KG1 (cell line): Measurements from ENCODE around the gene MAT2A.
"Not testable (repeated sequence)": the region's sequence is repeated elsewhere in the genome, so short reads cannot be mapped to it uniquely, and the experiment has no call there.

ENCODE experiments used
- DNase-seq: peaks from one replicate; lab custom pipeline; 2025; lab: John Stamatoyannopoulos, UW

The MAT2A gene

DNA sequence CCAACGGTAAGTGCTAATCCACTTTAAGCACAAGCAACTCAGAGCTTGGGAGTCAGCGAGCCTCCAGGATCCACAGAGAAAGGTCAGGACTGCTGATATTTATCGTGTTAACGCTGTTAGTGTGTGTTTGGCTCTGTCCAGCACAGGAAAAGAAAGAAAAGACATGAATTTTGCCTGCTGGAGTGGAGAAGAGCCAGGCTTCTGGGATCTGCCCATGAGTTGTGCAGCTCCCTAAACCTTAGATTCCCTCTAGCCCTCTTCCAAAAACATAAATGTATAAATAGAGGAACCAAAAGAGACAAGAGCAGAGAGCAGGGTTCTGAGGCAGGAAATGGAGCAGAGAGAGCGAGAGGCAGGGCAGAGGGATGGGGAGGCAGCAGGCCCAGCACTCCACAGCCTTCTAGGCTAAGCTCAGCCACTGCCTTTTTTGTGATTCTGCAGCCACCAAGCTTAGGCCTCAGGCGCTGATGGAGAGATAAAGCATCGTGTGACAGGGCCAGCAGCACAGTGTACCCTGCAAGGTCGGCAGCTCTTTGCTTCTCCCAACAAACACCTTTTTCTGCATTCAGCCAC, 14.5 kb upstream of the MAT2A start:
- no peak for DNase-seq

DNA sequence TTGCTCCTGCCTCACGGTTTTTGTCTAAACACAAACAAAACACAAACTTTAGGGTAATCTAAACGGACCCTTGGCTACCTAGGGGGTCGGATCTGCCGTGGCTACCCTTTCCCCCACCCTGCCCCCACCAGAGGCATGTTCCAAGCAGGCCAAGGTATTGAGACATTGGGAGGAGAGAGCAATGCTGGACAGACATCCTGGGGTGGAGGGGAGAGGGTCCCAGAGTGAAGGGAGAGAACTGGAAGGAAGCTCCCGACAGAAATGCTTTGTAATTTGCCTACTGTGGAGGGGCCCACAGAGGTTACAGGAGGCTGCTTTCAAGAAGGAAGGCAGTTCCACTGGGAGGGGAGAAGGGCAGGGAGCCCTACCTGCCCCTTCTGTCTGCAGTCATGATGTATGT, 13.9 kb upstream of the MAT2A start:
- no peak for DNase-seq

DNA sequence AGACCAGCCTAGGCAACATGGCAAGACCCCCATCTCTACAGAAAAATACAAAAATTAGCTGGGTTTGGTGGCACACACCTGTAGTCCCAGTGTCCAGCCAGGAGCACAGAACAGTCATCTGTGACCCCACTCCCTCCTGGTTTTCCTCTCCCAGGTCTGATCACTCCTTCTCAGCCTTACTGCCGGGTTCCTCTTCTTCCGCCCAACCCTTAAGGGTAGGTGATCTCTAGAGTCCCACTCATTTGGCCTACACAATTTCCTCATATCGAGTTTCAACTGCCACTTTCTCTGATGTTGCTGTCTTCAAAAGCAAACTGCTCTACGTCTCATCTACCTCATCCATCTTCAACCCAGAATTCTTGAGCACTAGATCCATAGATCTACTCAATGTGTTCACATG, 13.4 kb upstream of the MAT2A start:
- DNase-seq, result no peak

DNA sequence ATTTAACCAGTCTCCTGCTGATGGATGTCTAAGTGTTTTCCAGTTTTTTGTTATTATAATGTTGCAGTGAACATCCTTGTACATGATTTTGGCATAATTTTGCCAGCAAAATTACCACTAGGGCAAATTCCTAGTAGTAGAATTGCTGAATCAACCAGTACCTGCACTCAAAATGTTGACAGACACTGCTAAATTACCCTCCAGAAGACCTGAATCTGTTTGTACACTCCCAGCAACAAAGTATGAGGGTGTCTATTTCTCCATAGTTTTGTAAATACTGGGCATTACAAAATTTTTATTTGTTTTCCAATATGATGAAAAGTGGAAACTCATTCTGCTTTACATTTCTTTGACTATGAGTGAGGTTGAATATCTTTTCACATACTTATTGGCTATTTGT, 11.2 kb upstream of the MAT2A start:
- DNase-seq, result no peak

DNA sequence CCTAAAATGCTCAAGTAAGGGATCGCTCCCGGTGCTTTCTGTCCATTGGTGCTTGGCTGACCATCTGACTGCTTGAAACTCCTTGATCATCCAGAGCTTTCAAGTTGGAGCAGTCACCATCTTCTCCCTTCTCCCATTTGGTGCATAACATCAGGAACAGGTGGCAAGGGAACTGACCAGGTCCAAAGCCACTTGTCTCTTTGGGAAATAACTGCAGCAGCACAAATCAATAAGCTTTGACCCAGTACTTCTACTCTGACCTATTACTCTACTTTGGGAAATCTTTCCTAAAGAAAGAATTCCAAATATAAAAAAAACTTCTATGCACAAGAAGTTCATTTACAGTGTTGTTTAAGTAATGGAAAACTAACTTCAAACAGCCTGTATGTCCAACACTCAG, 10.6 kb upstream of the MAT2A start:
- no peak for DNase-seq

DNA sequence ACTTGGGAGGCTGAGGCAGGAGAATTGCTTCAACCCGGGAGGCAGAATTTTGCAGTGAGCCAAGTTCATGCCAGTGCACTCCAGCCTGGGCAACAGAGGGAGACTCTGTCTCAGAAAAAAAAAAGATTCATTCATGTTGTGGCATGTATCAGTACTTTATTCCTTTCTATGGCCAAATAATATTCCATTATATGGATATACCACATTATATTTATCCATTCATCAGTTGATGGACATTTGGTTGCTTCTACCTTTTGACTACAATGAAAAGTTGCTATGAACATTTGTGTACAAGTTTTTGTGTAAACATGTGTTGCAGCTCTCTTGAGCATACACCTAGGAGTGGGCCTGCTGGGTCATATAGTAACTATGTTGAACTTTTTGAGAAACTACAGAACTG, 9.2 kb upstream of the MAT2A start:
- no peak for DNase-seq

DNA sequence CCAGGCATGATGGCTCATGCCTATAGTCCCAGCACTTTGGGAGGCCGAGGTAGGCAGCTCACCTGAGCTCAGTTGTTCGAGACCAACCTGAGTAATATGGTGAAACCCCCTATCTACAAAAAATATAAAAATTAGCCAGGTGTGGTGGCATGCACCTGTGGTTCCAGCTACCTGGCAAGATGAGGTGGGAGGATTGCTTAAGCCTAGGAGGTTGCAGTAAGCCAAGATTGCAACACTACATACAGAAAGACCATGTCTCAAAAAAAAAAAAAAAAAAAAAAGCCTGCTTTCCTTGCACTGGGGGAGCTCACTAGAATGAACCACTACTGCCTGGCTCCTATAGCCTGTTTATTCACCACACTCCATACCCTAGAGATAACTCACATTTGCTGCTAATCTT, 7.4 kb upstream of the MAT2A start:
- no peak for DNase-seq

DNA sequence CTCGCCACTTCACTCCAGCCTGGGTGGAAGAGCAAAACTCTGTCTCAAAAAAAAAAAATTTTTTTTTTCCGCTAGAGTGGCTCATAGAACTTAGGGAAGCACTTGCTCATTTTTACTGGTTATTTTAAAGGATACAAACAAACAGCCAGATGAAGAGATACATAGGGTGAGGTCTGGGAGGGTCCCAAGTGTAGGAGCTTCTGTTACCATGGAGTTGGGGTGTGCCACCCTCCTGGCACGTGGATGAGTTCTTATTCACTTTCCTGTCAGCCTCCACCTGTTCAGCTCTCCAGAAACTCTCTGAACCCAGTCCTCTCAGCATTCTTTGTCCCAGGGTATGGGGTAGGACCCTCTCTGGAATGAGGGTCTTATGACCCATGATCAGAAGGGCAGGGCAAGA, 4.9 kb upstream of the MAT2A start:
- no peak for DNase-seq

DNA sequence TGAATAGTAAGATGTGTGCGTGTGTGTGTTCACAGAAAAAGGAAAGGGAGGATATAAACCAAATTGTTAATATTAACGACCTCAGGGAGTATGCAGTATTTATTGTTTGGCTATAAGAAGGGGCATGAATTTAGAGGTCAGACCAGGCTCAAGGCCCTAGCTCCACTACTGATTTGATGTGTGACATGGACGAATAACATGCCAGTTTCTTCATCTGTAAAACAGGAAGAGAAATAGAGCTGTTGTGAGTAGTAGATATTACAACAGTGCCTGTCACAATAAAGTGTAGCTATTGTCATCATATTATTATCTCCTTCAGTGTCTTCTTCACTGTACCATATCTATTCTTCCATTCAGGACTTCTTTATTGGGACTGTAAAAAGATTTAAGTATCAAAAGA, 4.1 kb upstream of the MAT2A start:
- DNase-seq, result no peak

DNA sequence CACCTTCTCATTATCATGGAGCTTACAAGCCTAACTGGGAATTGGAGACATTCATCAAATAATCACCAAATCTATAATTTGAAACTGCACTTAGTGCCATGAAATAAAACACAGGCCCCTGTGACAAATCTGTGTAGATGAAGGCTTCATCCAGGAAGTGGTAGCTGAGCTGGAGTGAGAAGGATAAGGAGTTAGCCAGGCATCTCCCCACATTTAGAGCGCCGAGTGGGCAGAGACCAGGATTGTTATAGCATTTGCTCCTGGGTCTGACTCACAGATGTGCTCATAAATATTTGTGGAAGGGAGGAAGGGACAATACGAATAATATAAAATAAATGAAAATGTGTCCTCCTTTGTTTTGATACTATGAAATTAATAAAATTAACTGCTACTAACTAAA, 2.5 kb upstream of the MAT2A start:
- no peak for DNase-seq

DNA sequence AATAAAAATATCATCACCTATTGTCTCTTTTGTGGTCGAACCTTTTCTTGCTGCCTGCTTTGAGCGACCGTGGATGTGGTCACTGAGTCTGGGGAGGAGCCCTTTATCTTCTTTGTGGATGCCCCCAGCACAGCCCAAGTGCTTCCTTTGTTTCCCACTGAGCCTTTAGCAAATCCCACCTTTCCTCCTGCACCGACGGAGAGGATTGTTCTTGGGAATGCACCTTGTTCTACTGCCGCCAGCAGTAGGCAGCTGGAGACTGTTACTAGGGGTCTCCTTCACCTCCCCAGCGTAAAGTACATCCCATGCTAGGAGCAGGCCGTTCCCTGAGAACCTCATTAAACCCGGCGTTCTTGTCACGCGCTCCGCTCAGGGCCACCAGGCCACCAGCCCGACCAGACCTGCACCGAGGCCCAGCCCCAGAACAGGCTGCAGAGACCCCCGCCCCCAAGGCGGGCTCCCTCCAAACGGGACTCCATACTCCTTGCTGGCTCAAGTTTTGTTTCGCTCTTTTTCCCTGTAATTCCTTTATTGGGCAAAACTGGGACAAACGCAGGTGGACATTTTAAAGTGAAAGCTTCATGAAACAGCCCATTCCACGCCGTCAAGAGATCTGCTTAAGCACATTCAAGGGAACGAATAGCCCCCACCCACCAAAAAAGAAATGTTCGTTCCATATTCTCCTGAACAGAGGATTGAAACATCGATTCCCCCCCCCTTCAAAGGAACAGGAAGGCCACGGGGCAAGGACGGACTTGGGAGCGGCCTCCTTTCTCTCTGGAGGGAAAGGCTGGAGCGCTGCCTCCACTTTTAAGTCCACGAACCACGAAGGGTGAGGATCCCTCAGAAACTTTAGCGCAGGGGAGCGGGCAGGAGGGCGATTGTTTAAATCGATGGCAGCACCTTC, 1.1 kb upstream of the MAT2A start:
- peak; percentile 37 for DNase-seq

DNA sequence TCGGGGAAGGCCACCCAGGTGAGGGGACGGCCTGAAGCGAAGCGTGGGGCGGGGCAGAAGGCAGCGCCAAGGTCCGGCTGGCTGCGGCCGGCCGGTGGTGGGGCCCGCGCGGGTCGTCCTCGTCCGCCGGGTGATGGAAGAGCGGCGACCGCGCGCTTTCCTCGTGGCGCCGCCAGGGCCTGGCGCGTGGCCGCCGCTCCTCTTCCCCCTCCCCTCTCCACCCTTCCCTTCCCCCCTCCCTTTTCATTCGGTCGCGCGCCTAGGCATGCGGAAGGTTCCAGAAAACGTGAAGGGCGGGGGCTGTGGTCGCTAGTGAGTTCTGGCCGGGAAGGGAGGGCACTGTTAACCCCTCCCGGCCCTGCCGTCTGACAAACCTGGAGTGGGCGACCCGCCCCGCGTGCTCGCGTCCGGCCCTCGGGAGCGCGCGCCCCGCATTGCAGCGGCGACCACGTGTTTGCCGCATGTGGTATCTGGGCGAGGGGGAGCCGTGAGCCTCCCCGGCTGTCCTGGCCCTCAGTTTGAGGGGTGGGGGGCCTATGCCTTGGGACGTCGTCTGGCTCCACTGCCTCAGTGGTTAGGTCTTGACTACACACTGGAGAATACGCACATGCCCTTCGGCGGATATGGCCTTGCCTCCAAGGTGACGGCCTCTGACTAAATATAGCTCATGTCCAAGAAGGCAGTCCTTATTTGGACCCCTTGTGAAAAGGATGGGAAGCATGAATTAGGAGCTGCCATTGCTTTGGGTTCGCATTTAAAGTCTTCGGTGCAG, 579 bp downstream of the MAT2A start:
- no peak for DNase-seq

DNA sequence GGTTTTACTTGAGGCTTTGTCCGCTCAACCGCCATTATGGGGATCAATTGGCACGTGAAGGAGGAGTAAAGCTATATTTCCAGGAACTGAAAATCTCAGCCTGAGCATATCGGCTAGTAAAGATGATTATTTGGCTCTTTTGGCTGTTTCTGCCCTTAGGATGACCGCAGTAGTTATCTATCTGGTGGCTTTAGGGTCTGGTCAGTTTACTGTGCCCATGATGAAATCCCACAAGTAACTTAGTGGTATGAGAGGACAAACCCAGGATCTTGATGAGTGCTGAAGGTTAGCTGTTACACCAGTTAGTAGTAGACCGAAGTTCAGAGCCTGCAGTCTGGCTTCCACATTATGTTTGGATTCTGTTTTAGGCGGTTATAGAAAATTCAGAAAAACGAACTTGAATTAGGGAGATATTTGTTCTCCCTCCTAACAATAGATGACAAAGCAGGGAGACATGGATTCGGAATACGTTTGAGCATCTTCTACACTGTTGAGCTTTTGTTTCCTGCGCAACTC, 1.2 kb downstream of the MAT2A start:
- no peak for DNase-seq

DNA sequence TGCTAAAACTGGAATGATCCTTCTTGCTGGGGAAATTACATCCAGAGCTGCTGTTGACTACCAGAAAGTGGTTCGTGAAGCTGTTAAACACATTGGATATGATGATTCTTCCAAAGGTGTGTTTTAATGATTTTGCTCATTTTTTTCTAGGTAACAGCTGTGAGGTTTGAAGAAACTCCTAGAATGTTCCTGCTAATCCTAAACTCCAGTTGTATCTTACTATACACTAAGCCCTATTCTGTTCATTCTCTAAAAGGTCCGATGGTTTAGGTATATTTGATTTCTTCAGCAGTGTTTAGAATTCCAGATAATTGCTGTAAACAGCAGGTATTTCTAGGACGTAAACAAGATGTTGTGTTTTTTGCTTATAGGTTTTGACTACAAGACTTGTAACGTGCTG, 2.3 kb downstream of the MAT2A start:
- DNase-seq, result no peak

DNA sequence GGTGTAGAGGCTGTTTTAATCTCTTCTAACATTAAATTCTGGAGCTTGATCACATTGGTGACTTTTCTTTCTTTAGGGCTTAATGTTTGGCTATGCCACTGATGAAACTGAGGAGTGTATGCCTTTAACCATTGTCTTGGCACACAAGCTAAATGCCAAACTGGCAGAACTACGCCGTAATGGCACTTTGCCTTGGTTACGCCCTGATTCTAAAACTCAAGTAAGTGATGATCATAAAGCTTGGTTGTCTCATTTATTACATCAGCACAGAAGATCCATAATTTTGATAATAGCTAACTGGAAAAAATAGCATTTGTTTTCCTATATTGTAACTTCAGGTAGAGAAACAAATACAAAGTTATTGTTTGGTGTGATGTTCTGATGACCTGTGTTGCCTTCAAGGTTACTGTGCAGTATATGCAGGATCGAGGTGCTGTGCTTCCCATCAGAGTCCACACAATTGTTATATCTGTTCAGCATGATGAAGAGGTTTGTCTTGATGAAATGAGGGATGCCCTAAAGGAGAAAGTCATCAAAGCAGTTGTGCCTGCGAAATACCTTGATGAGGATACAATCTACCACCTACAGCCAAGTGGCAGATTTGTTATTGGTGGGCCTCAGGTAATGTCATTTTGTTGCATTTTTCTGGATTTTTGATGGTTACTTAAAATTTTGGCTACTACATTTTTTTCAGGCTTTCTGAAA, 2.9 kb downstream of the MAT2A start:
- no peak for DNase-seq

DNA sequence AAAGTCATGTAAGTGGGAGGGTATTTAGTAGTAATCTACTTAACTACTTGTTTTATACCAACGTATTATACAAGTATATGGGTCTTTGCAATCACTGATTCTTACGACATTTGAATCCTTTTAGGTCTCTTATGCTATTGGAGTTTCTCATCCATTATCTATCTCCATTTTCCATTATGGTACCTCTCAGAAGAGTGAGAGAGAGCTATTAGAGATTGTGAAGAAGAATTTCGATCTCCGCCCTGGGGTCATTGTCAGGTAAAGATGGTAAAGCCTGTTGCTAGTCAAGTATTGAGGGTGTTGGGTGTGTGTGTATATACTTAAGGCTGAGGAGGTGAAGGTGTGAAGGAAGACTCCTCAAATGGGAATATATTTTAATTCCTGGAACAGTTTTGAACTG, 3.8 kb downstream of the MAT2A start:
- DNase-seq, result no peak

DNA sequence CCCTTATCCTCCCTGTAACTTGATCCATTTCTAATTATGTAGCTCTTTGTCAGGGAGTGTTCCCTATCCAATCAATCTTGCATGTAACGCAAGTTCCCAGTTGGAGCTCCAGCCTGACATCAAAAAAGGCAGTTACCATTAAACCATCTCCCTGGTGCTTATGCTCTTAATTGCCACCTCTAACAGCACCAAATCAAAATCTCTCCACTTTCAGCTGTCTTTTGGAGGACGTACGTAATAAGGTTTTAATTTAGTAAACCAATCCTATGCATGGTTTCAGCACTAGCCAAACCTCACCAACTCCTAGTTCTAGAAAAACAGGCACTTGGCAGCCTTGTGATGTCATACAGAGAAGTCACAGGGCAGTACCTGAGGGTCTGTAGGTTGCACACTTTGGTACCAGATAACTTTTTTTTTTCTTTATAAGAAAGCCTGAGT, 5.3 kb downstream of the MAT2A start:
- DNase-seq, result not testable (repeated sequence)

DNA sequence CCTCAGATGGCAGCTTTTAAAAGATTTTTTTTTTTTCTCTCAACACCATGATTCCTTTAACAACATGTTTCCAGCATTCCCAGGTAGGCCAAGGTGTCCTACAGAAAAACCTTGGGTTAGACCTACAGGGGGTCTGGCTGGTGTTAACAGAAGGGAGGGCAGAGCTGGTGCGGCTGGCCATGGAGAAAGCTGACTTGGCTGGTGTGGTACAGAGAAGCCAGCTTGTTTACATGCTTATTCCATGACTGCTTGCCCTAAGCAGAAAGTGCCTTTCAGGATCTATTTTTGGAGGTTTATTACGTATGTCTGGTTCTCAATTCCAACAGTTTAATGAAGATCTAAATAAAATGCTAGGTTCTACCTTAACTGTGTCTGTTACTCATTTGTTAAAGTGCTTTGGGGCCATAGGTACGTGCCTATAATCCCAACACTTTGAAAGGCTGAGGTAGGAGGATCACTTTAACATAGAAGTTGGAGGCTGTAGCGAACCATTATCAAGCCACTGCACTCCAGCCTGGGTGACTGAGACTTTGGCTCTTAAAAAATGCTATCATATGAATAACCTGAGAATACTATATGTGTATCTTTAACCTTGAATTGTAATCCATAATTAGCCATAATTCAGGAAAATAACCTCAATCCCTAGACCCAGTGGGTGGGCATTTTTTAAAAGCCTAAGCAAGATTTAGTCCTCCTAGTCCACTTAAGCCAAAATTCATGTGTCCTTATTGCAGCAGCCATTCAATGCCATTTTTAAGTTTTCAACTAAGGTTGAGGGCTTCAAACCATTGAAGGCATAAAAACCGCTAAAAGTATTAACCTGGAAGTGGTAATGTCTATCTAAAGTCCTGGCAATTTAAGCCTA, 6.2 kb downstream of the MAT2A start:
- DNase-seq, result not testable (repeated sequence)

DNA sequence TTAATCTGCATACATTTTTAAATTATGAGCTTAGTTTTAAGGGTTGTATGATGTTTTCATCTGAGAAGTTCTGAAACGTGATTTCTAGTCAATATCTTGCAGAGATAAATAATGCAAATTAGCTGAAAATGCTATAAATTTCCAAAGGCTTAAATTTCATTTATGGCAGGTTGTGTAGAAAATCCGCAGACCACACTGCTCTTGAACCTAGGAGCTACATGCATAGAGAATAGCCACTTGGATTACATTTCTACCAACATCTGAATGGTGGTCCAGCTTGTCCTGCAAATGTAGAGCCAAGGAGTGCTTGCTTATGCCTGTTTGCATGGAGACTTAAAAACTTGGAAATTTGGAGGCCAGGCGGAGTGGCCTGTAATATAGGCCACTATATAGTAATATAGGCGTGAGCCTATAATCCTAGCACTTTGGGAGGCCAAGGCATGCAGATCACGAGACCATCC, 6.8 kb downstream of the MAT2A start:
- DNase-seq, result no peak

DNA sequence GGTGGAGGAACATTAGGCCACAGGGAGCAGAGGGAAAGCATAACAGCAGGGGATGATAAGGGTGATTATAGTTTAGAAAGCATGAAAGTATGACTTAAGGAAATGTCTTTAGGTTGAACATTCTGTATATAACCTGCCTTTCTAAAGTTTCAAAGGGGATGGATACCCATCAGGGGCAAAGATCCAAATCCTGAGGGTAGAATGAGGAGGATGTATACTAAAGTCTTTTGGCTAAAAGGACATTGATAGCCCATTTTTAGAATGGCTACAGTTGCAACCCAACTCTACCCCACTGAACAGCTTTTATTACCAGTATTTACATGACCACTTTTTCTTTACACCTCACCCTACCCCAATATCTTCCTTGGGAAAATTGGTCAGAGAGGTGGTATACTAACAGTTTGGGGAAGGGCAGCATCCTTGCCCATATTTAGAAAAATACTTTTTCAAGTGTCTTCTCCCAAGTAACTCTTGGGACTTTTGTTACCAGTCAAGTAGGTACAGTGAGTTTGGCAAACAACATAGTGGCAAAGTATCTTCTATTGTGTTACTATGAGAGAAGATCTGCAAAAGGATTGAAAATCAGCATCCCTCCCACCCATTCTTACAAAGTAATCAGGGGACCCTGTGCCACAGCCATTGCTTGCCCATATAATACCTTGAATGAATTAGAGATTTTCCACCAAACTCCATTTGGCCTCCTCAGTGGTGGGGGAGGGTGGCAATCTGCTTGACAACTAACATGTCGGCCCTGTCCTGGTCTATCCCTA, 8.3 kb downstream of the MAT2A start:
- no peak for DNase-seq
